GM23338 (cell line): Measurements from ENCODE around the gene SERPINB12. TPM values are rescaled to one million over a fixed set of nuclear protein-coding genes. Genes with fewer than 3 reads are reported as not detected.

Source experiments
- ATAC-seq: fragments of 200-7000 bp; cut with Tn5 transposase; 3 replicates; pipeline ENCODE4 v1.9.1; 2020
- DNase-seq: peaks from one replicate; pipeline ENCODE4 v3.0.0-alpha.2; 2015; ENCODE audit warnings: low spot score
- H2AFZ ChIP-seq: fragments of 200-600 bp; sonication (generic); 2 replicates; pipeline ENCODE4 v1.8.0; 2016; ENCODE audit warnings: antibody characterized with exemption, mild to moderate bottlenecking, moderate library complexity
- H3F3A ChIP-seq: fragments of 200-600 bp; sonication (generic); replicated peaks from 2 replicates; pipeline ENCODE4 v1.8.0; 2017; ENCODE audit warnings: antibody characterized with exemption, mixed run types, low read depth
- H3K27ac ChIP-seq: fragments of 200-600 bp; sonication (generic); 2 replicates; pipeline ENCODE4 v1.6.1; 2016; ENCODE audit warnings: low read depth
- H3K27me3 ChIP-seq: fragments of 200-600 bp; sonication (generic); 2 replicates; pipeline ENCODE4 v1.8.0; 2016; ENCODE audit warnings: mild to moderate bottlenecking, mixed run types, moderate library complexity; ENCODE audit not compliant: insufficient read depth
- H3K36me3 ChIP-seq: fragments of 200-600 bp; sonication (generic); 2 replicates; pipeline ENCODE4 v1.8.0; 2016; ENCODE audit warnings: mild to moderate bottlenecking; ENCODE audit not compliant: insufficient read depth
- H3K4me1 ChIP-seq: fragments of 200-600 bp; sonication (generic); 2 replicates; pipeline ENCODE4 v1.8.0; 2016; ENCODE audit warnings: mild to moderate bottlenecking, moderate library complexity; ENCODE audit not compliant: insufficient read depth
- H3K4me2 ChIP-seq: fragments of 200-600 bp; sonication (generic); 2 replicates; pipeline ENCODE4 v1.7.1; 2017; ENCODE audit warnings: mixed run types
- H3K4me3 ChIP-seq: fragments of 200-600 bp; sonication (generic); 2 replicates; pipeline ENCODE4 v1.6.1; 2016; ENCODE audit warnings: mixed run types
- H3K79me2 ChIP-seq: fragments of 200-600 bp; sonication (generic); replicated peaks from 2 replicates; pipeline ENCODE4 v1.8.0; 2017; ENCODE audit warnings: mild to moderate bottlenecking; ENCODE audit not compliant: insufficient read depth
- H3K9me2 ChIP-seq: fragments of 200-600 bp; sonication (generic); 2 replicates; pipeline ENCODE4 v1.8.0; 2017; ENCODE audit not compliant: insufficient read depth
- H4K20me1 ChIP-seq: fragments of 200-600 bp; sonication (generic); replicated peaks from 2 replicates; pipeline ENCODE4 v1.8.0; 2017; ENCODE audit warnings: mild to moderate bottlenecking; ENCODE audit not compliant: insufficient read depth
- H3K27ac Mint-ChIP-seq: 2 replicates; pipeline ENCODE4 v1.8.0; 2020; ENCODE audit warnings: inconsistent platforms, mild to moderate bottlenecking, moderate library complexity, mixed read lengths
- H3K27me3 Mint-ChIP-seq: 3 replicates; pipeline ENCODE4 v1.8.0; 2022; ENCODE audit warnings: low read depth, mild to moderate bottlenecking, moderate library complexity, mixed read lengths, inconsistent platforms; ENCODE audit not compliant: insufficient read depth, poor library complexity
- H3K36me3 Mint-ChIP-seq: 3 replicates; pipeline ENCODE4 v1.8.0; 2021; ENCODE audit warnings: low read depth, mild to moderate bottlenecking, inconsistent platforms, moderate library complexity, mixed read lengths
- H3K4me1 Mint-ChIP-seq: 3 replicates; pipeline ENCODE4 v1.8.0; 2020; ENCODE audit warnings: mild to moderate bottlenecking, inconsistent platforms, mixed read lengths
- H3K4me3 Mint-ChIP-seq: 3 replicates; pipeline ENCODE4 v1.8.0; 2021; ENCODE audit warnings: moderate library complexity, mild to moderate bottlenecking, inconsistent platforms, mixed read lengths
- H3K9me3 Mint-ChIP-seq: 3 replicates; pipeline ENCODE4 v1.8.0; 2020; ENCODE audit warnings: moderate library complexity, mild to moderate bottlenecking, inconsistent platforms, mixed read lengths
- EZH2 ChIP-seq: fragments of 200-600 bp; sonication (generic); IDR thresholded peaks from one replicate; pipeline ENCODE4 v1.8.0; 2017; ENCODE audit warnings: antibody characterized with exemption, mild to moderate bottlenecking, low read depth; ENCODE audit not compliant: unreplicated experiment
- EZH2phosphoT487 ChIP-seq: fragments of 200-600 bp; sonication (generic); IDR thresholded peaks from one replicate; pipeline ENCODE4 v1.8.1; 2018; ENCODE audit warnings: antibody characterized with exemption; ENCODE audit not compliant: unreplicated experiment
- JUNB ChIP-seq: IDR thresholded peaks from one replicate; pipeline ENCODE4 v1.6.1; 2016; ENCODE audit warnings: antibody characterized with exemption; ENCODE audit not compliant: unreplicated experiment
- STAT1 ChIP-seq: IDR thresholded peaks from one replicate; pipeline ENCODE4 v1.6.1; 2016; ENCODE audit warnings: antibody characterized with exemption; ENCODE audit not compliant: unreplicated experiment
- ZNF114 ChIP-seq: fragments of 250-450 bp; sonication (Bioruptor Pico); IDR thresholded peaks from 2 replicates; pipeline ENCODE4 v1.5.0; 2020; ENCODE audit warnings: mild to moderate bottlenecking, moderate library complexity
- polyA plus RNA-seq: library from polyadenylated mRNA; unstranded; fragments of >200 nt; fragmentation: Nextera tagmentation; extraction: Ambion mirVana; gene quantifications from 2 replicates; pipeline ENCODE4 v1.2.1, GENCODE V29; 2016
- total RNA-seq: library from RNA; depleted of rRNA; stranded (reverse); fragments of >200 nt; shearing (Covaris generic); gene quantifications from 2 replicates; pipeline ENCODE4 v1.2.3, GENCODE V29; 2014
- TF ChIP-seq, protein P1 (sequence below): IDR thresholded peaks from 2 replicates; pipeline ENCODE4 v1.6.1; 2016; ENCODE audit warnings: antibody characterized with exemption
- TF ChIP-seq, protein P2 (sequence below): fragments of 250-450 bp; sonication (Bioruptor Pico); IDR thresholded peaks from 2 replicates; pipeline ENCODE4 v1.5.0; 2020; ENCODE audit warnings: mild to moderate bottlenecking, moderate library complexity

Gene SERPINB12
- total and polyA plus RNA-seq, 2 experiments from 2014 or later: not detected

DNA sequence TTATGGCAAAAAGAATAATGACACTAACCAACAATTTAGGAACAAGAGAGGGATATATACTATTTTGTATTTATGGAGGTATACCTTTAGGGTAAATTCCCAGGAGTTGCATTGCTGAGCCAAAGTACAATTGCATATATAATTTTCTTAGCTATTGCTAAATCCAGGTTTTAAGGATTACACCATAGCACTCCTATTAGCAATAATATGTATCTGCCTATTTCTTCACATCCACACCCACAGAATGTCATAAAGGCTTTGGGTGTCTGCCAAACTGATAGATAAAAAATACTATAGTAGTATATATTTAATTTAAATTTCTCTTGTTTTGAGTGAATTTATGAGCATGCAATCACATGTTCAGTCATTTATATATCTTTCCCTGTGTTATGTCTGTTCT lies 33.5 kb downstream of the SERPINB12 start:
- Histone ChIP-seq H3K4me3 (no peak overlapping the region), H3K9me2 (no peaks in the 10 kb centered on the region), H3K27ac (no peak overlapping the region), H3K36me3 (no peaks in the 10 kb centered on the region), H2AFZ (no peak overlapping the region), H3K4me1 (no peaks in the 10 kb centered on the region), H3K79me2 (no peaks in the 10 kb centered on the region), H3K4me2 (no peak overlapping the region), H3F3A (no peaks in the 10 kb centered on the region), H4K20me1 (no peaks in the 10 kb centered on the region), H3K27me3 (no peaks in the 10 kb centered on the region)
- H3K27me3 Mint-ChIP-seq: no peaks in the 10 kb centered on the region
- no peak for TF ChIP-seq JUNB
- no peak for TF ChIP-seq STAT1
- no peak for TF ChIP-seq EZH2
- no peak for TF ChIP-seq ZNF114 (CRISPR knock-in tag)
- TF ChIP-seq, protein P1, sequence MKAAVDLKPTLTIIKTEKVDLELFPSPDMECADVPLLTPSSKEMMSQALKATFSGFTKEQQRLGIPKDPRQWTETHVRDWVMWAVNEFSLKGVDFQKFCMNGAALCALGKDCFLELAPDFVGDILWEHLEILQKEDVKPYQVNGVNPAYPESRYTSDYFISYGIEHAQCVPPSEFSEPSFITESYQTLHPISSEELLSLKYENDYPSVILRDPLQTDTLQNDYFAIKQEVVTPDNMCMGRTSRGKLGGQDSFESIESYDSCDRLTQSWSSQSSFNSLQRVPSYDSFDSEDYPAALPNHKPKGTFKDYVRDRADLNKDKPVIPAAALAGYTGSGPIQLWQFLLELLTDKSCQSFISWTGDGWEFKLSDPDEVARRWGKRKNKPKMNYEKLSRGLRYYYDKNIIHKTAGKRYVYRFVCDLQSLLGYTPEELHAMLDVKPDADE: no peak
- TF ChIP-seq, protein P2, sequence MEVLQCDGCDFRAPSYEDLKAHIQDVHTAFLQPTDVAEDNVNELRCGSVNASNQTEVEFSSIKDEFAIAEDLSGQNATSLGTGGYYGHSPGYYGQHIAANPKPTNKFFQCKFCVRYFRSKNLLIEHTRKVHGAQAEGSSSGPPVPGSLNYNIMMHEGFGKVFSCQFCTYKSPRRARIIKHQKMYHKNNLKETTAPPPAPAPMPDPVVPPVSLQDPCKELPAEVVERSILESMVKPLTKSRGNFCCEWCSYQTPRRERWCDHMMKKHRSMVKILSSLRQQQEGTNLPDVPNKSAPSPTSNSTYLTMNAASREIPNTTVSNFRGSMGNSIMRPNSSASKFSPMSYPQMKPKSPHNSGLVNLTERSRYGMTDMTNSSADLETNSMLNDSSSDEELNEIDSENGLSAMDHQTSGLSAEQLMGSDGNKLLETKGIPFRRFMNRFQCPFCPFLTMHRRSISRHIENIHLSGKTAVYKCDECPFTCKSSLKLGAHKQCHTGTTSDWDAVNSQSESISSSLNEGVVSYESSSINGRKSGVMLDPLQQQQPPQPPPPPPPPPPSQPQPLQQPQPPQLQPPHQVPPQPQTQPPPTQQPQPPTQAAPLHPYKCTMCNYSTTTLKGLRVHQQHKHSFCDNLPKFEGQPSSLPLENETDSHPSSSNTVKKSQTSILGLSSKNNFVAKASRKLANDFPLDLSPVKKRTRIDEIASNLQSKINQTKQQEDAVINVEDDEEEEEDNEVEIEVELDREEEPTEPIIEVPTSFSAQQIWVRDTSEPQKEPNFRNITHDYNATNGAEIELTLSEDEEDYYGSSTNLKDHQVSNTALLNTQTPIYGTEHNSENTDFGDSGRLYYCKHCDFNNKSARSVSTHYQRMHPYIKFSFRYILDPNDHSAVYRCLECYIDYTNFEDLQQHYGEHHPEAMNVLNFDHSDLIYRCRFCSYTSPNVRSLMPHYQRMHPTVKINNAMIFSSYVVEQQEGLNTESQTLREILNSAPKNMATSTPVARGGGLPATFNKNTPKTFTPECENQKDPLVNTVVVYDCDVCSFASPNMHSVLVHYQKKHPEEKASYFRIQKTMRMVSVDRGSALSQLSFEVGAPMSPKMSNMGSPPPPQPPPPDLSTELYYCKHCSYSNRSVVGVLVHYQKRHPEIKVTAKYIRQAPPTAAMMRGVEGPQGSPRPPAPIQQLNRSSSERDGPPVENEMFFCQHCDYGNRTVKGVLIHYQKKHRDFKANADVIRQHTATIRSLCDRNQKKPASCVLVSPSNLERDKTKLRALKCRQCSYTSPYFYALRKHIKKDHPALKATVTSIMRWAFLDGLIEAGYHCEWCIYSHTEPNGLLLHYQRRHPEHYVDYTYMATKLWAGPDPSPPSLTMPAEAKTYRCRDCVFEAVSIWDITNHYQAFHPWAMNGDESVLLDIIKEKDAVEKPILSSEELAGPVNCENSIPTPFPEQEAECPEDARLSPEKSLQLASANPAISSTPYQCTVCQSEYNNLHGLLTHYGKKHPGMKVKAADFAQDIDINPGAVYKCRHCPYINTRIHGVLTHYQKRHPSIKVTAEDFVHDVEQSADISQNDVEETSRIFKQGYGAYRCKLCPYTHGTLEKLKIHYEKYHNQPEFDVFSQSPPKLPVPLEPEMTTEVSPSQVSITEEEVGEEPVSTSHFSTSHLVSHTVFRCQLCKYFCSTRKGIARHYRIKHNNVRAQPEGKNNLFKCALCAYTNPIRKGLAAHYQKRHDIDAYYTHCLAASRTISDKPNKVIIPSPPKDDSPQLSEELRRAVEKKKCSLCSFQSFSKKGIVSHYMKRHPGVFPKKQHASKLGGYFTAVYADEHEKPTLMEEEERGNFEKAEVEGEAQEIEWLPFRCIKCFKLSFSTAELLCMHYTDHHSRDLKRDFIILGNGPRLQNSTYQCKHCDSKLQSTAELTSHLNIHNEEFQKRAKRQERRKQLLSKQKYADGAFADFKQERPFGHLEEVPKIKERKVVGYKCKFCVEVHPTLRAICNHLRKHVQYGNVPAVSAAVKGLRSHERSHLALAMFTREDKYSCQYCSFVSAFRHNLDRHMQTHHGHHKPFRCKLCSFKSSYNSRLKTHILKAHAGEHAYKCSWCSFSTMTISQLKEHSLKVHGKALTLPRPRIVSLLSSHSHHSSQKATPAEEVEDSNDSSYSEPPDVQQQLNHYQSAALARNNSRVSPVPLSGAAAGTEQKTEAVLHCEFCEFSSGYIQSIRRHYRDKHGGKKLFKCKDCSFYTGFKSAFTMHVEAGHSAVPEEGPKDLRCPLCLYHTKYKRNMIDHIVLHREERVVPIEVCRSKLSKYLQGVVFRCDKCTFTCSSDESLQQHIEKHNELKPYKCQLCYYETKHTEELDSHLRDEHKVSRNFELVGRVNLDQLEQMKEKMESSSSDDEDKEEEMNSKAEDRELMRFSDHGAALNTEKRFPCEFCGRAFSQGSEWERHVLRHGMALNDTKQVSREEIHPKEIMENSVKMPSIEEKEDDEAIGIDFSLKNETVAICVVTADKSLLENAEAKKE (CRISPR knock-in tag): no peak
- no peak for TF ChIP-seq EZH2phosphoT487
- no peaks in the 10 kb centered on the region for H3K9me3 Mint-ChIP-seq
- H3K36me3 Mint-ChIP-seq: no peaks in the 10 kb centered on the region
- H3K4me1 Mint-ChIP-seq: no peaks in the 10 kb centered on the region
- DNase-seq (no peak), ATAC-seq (no peak)
- no peak overlapping the region for H3K27ac Mint-ChIP-seq
- no peak overlapping the region for H3K4me3 Mint-ChIP-seq
